GM19351 (cell line): ENCODE measurements around the gene HEMK1.

Source experiments
- ATAC-seq: cut with Tn5 transposase; IDR thresholded peaks from one replicate; pipeline ENCODE4 v1.9.1; 2021; ENCODE audit warnings: mild to moderate bottlenecking, moderate library complexity; ENCODE audit not compliant: unreplicated experiment

The HEMK1 gene

GRCh38 chr3:50542177-50543034 is 26.9 kb upstream of the HEMK1 start:
- ATAC-seq: peak; percentile 56

GRCh38 chr3:50545781-50546180 is 23.5 kb upstream of the HEMK1 start:
- no peak for ATAC-seq

GRCh38 chr3:50549226-50549625 is 20.1 kb upstream of the HEMK1 start:
- no peak for ATAC-seq

GRCh38 chr3:50550079-50550736 is 19.1 kb upstream of the HEMK1 start:
- no peak for ATAC-seq

- no peak for ATAC-seq
Observed at GRCh38 chr3:50551054-50551659, 18.2 kb upstream of the HEMK1 start.

GRCh38 chr3:50551681-50552435 is 17.5 kb upstream of the HEMK1 start:
- no peak for ATAC-seq

GRCh38 chr3:50552598-50552997 is 16.7 kb upstream of the HEMK1 start:
- no peak for ATAC-seq

GRCh38 chr3:50554553-50554952 is 14.8 kb upstream of the HEMK1 start:
- ATAC-seq: no peak

- no peak for ATAC-seq
Observed at GRCh38 chr3:50557106-50557505, 12.2 kb upstream of the HEMK1 start.

- ATAC-seq: no peak
Observed at GRCh38 chr3:50557915-50558314, 11.4 kb upstream of the HEMK1 start.

GRCh38 chr3:50559702-50560101 is 9.6 kb upstream of the HEMK1 start:
- no peak for ATAC-seq

GRCh38 chr3:50562861-50563260 is 6.5 kb upstream of the HEMK1 start:
- ATAC-seq: no peak

- ATAC-seq: no peak
Observed at GRCh38 chr3:50563867-50564266, 5.5 kb upstream of the HEMK1 start.

- ATAC-seq: no peak
Observed at GRCh38 chr3:50564321-50564720, 5.0 kb upstream of the HEMK1 start.

- ATAC-seq: no peak
Observed at GRCh38 chr3:50567011-50567385, 2.3 kb upstream of the HEMK1 start.

GRCh38 chr3:50567386-50568167 is 1.7 kb upstream of the HEMK1 start, which contains the start of gene C3orf18:
C3orf18 (minus strand) TSS chr3:50567747; CDS start chr3:50565699, 2,048 bp downstream.
- peak; percentile 81 for ATAC-seq

GRCh38 chr3:50570508-50571279 is 1.4 kb downstream of the HEMK1 start:
- ATAC-seq: no peak

GRCh38 chr3:50571486-50571885 is 2.2 kb downstream of the HEMK1 start:
- no peak for ATAC-seq

- peak; percentile 27 for ATAC-seq
Observed at GRCh38 chr3:50572158-50572557, 2.8 kb downstream of the HEMK1 start.
